Measurements from ENCODE around the gene ULK3. TPM values are rescaled to one million over a fixed set of nuclear protein-coding genes. Genes with fewer than 3 reads are reported as not detected.

ULK3 gene
- total RNA-seq, 1 donor from 2014 or later: 59.6 TPM

- intact Hi-C loops (cut with micrococcal nuclease): no loop called here
Measured at GRCh38 chr15:74825866-74826265, 17.1 kb downstream of the ULK3 start.

GRCh38 chr15:74824976-74825375, 18.0 kb downstream of the ULK3 start:
- intact Hi-C loops (cut with micrococcal nuclease): no loop called here

GRCh38 chr15:74823324-74823723, 19.6 kb downstream of the ULK3 start:
- intact Hi-C loops (cut with micrococcal nuclease): no loop called here

GRCh38 chr15:74822233-74822632, 20.7 kb downstream of the ULK3 start:
- intact Hi-C loops (cut with micrococcal nuclease): no loop called here

GRCh38 chr15:74821790-74822158, 21.2 kb downstream of the ULK3 start:
- intact Hi-C loops (cut with micrococcal nuclease): no loop called here

GRCh38 chr15:74821091-74821789, 21.7 kb downstream of the ULK3 start:
- intact Hi-C loops (cut with micrococcal nuclease): no loop called here

GRCh38 chr15:74820056-74820455, 22.9 kb downstream of the ULK3 start:
- intact Hi-C loops (cut with micrococcal nuclease): no loop called here

GRCh38 chr15:74817370-74817737, 25.6 kb downstream of the ULK3 start:
- intact Hi-C loops (cut with micrococcal nuclease): no loop called here

- intact Hi-C loops (cut with micrococcal nuclease): no loop called here
Measured at GRCh38 chr15:74816624-74817369, 26.2 kb downstream of the ULK3 start.

- intact Hi-C loops (cut with micrococcal nuclease): no loop called here
Measured at GRCh38 chr15:74815961-74816360, 27.0 kb downstream of the ULK3 start.

GRCh38 chr15:74815121-74815934, 27.6 kb downstream of the ULK3 start:
- intact Hi-C loops (cut with micrococcal nuclease): no loop called here

- intact Hi-C loops (cut with micrococcal nuclease): no loop called here
Measured at GRCh38 chr15:74812533-74812932, 30.4 kb downstream of the ULK3 start, which contains the start of gene LMAN1L. TSS of gene LMAN1L (plus strand) at chr15:74812835. CDS start at chr15:74812855, 20 bp downstream.

- intact Hi-C loops (cut with micrococcal nuclease): no loop called here
Measured at GRCh38 chr15:74809956-74810355, 33.0 kb downstream of the ULK3 start.

GRCh38 chr15:74809242-74809641, 33.7 kb downstream of the ULK3 start:
- intact Hi-C loops (cut with micrococcal nuclease): no loop called here

- intact Hi-C loops (cut with micrococcal nuclease): no loop called here
Measured at GRCh38 chr15:74808840-74809229, 34.1 kb downstream of the ULK3 start.

- intact Hi-C loops (cut with micrococcal nuclease): no loop called here
Measured at GRCh38 chr15:74808078-74808839, 34.7 kb downstream of the ULK3 start.

- intact Hi-C loops (cut with micrococcal nuclease): no loop called here
Measured at GRCh38 chr15:74807282-74807681, 35.7 kb downstream of the ULK3 start.

- intact Hi-C loops (cut with micrococcal nuclease): no loop called here
Measured at GRCh38 chr15:74804935-74805334, 38.0 kb downstream of the ULK3 start.

GRCh38 chr15:74802862-74803447, 40.0 kb downstream of the ULK3 start:
- intact Hi-C loops (cut with micrococcal nuclease): no loop called here

GRCh38 chr15:74802290-74802689, 40.7 kb downstream of the ULK3 start:
- intact Hi-C loops (cut with micrococcal nuclease): no loop called here

Measured in T-helper 2 cell treated with Interferon-gamma antibody and Interleukin-4, amounts not matched to agents 100 ng/mL and 5 ng/mL, for 36 hours (primary cell).